Measurements from ENCODE around the gene CARD11. TPM values are rescaled to one million over a fixed set of nuclear protein-coding genes. Genes with fewer than 3 reads are reported as not detected.

CARD11 gene
- polyA plus RNA-seq, 1 donor from 2014 or later = not detected

- Histone ChIP-seq H3K9me3 (ENCODE audit: low read length) (no peaks in the 10 kb centered on the region), H3F3A (ENCODE audit: insufficient read depth, low read length, poor library complexity, severe bottlenecking) (no peaks in the 10 kb centered on the region), H3K4me3 (ENCODE audit: low read length) (no peak overlapping the region), H3K27me3 (ENCODE audit: insufficient read depth, low read depth, low read length) (no peaks in the 10 kb centered on the region), H3K9me2 (ENCODE audit: insufficient read depth, low read length) (no peaks in the 10 kb centered on the region), H2AFZ (ENCODE audit: low read depth, low read length) (no peak overlapping the region), H3K9ac (ENCODE audit: low read length) (no peak overlapping the region), H4K20me1 (ENCODE audit: insufficient read depth) (no peaks in the 10 kb centered on the region), H3K27ac (ENCODE audit: low read length) (no peak overlapping the region), H3K4me2 (ENCODE audit: low read length) (no peak overlapping the region), H3K79me2 (replicated peaks; ENCODE audit: insufficient read depth, low read length) (no peaks in the 10 kb centered on the region), H3K36me3 (ENCODE audit: insufficient read depth, low read length) (no peaks in the 10 kb centered on the region)
- TF ChIP-seq EP300 (conservative IDR thresholded peaks at IDR 0.05; ENCODE audit: poor library complexity, severe bottlenecking) (no peak), REST (IDR thresholded peaks at IDR 0.05; ENCODE audit: borderline replicate concordance) (no peak), SMC3 (conservative IDR thresholded peaks at IDR 0.05; ENCODE audit: poor library complexity) (no peak), RAD21 (conservative IDR thresholded peaks at IDR 0.05) (no peak), POLR2AphosphoS5 (IDR thresholded peaks at IDR 0.05) (no peak), CTCF (IDR thresholded peaks at IDR 0.05; ENCODE audit: poor library complexity, severe bottlenecking) (no peak), TAF1 (IDR thresholded peaks at IDR 0.05; ENCODE audit: low read depth) (no peak), EZH2 (IDR thresholded peaks at IDR 0.05; ENCODE audit: borderline replicate concordance, insufficient read depth, low read length, poor library complexity, severe bottlenecking) (no peak), MXI1 (conservative IDR thresholded peaks at IDR 0.05; ENCODE audit: poor library complexity, severe bottlenecking) (no peak)
Observed at GRCh38 chr7:2966466-2967078, 77.1 kb downstream of the CARD11 start.

- TF ChIP-seq MXI1 (conservative IDR thresholded peaks at IDR 0.05; ENCODE audit: poor library complexity, severe bottlenecking) = no peak
- no peak for TF ChIP-seq POLR2AphosphoS5 (IDR thresholded peaks at IDR 0.05)
- TF ChIP-seq CTCF (IDR thresholded peaks at IDR 0.05; ENCODE audit: poor library complexity, severe bottlenecking) = no peak
- TF ChIP-seq EZH2 (IDR thresholded peaks at IDR 0.05; ENCODE audit: borderline replicate concordance, insufficient read depth, low read length, poor library complexity, severe bottlenecking) = no peak
- TF ChIP-seq TAF1 (IDR thresholded peaks at IDR 0.05; ENCODE audit: low read depth) = no peak
- H3K9me3 ChIP-seq (ENCODE audit: low read length) = no peaks in the 10 kb centered on the region
Observed at GRCh38 chr7:2965745-2966270, 77.9 kb downstream of the CARD11 start.

More at GRCh38 chr7:2965745-2966270, 77.9 kb downstream of the CARD11 start:
- Histone ChIP-seq H3F3A (ENCODE audit: insufficient read depth, low read length, poor library complexity, severe bottlenecking) (no peaks in the 10 kb centered on the region), H2AFZ (ENCODE audit: low read depth, low read length) (no peak overlapping the region), H3K79me2 (replicated peaks; ENCODE audit: insufficient read depth, low read length) (no peaks in the 10 kb centered on the region), H3K27me3 (ENCODE audit: insufficient read depth, low read depth, low read length) (no peaks in the 10 kb centered on the region), H3K4me3 (ENCODE audit: low read length) (no peak overlapping the region), H3K4me2 (ENCODE audit: low read length) (no peak overlapping the region), H3K36me3 (ENCODE audit: insufficient read depth, low read length) (no peaks in the 10 kb centered on the region), H4K20me1 (ENCODE audit: insufficient read depth) (no peaks in the 10 kb centered on the region), H3K9ac (ENCODE audit: low read length) (no peak overlapping the region), H3K9me2 (ENCODE audit: insufficient read depth, low read length) (no peaks in the 10 kb centered on the region), H3K27ac (ENCODE audit: low read length) (no peak overlapping the region)
